Colonic mucosa (tissue), 4 donors: ENCODE measurements around the gene AGBL4. TPM values are rescaled to one million over a fixed set of nuclear protein-coding genes. Genes with fewer than 3 reads are reported as not detected.

ENCODE experiments used
- DNase-seq: peaks from one replicate; pipeline ENCODE4 v3.0.0-alpha.2; 2020
- H3K27ac ChIP-seq: fragments of 200-600 bp; one replicate; pipeline ENCODE4 v1.8.0; 2021
- H3K27me3 ChIP-seq: fragments of 200-600 bp; one replicate; pipeline ENCODE4 v1.8.0; 2021
- H3K36me3 ChIP-seq: fragments of 200-600 bp; one replicate; pipeline ENCODE4 v1.8.0; 2021
- H3K4me1 ChIP-seq: fragments of 200-600 bp; one replicate; pipeline ENCODE4 v1.8.0; 2021; ENCODE audit warnings: mild to moderate bottlenecking
- H3K4me3 ChIP-seq: fragments of 200-600 bp; one replicate; pipeline ENCODE4 v1.8.0; 2021
- H3K9ac ChIP-seq, 2 donors: one replicate each; pipeline ENCODE4 v1.7.0; 2013; ENCODE audit warnings: control low read depth in 2 of 2, low read depth in 2 of 2, low read length in 2 of 2
- H3K9me3 ChIP-seq: fragments of 200-600 bp; one replicate; pipeline ENCODE4 v1.8.0; 2021
- CTCF ChIP-seq: fragments of 200-600 bp; IDR thresholded peaks from one replicate; pipeline ENCODE4 v1.8.0; 2022; ENCODE audit warnings: antibody characterized with exemption, mild to moderate bottlenecking
- intact Hi-C: fragments of 100-400 bp; cut with DNase I; formaldehyde crosslinking; loops from one replicate; pipeline ENCODE4 v1.14.1; 2022
- total RNA-seq, 2 donors: library from RNA; stranded (reverse); fragmentation: NEBNext Ultra II Directional in 1 of 2; extraction: Animal tissue kit (Norgen Biotek cat#: 25700) in 1 of 2; gene quantifications; one replicate each; pipeline ENCODE4 v1.2.1, GENCODE V29; 2021
- donor health status: healthy.
- donor health status: DM: no; HTN: no; CAD: no.
- donor health status: DM: no; HTN: no; CAD: no.

AGBL4 gene
- total RNA-seq, 2 donors from 2014 or later = 0.24 to 0.30 TPM

DNA sequence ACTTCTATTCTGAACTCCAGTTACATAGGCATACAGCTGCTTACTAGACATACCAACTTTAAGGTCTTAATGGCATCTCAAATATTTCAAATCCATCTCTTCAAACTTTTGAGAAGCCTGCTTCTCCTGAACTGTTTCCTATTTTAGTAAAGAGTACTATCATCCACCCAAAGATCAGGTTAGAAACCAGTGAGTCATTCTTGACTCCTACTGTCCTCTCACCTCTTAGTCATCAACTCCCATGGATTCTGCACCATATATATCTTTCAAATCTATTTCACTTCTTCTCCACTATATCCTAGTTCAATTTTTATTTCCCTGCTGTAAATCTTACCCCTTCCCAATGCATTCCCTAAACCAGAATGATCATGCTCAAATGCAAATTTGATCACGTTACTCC is 1228.9 kb downstream of the AGBL4 start:
- Histone ChIP-seq H3K9me3 (no peaks in the 10 kb centered on the region), H3K4me1 (no peaks in the 10 kb centered on the region), H3K9ac (no peak overlapping the region), H3K27me3 (no peaks in the 10 kb centered on the region), H3K4me3 (no peak overlapping the region), H3K36me3 (no peaks in the 10 kb centered on the region), H3K27ac (no peak overlapping the region)
- no peak for TF ChIP-seq CTCF
- DNase-seq = no peak
- intact Hi-C loops = no loop called here

- TF ChIP-seq CTCF = no peak
- Histone ChIP-seq H3K4me3 (no peak overlapping the region), H3K27ac (no peak overlapping the region), H3K36me3 (no peaks in the 10 kb centered on the region), H3K9ac (no peak overlapping the region), H3K27me3 (no peaks in the 10 kb centered on the region), H3K9me3 (no peaks in the 10 kb centered on the region), H3K4me1 (no peaks in the 10 kb centered on the region)
- intact Hi-C loops = no loop called here
- no peak for DNase-seq
Observed at GRCh38 chr1:48793863-48794262, 1229.9 kb downstream of the AGBL4 start.

DNA sequence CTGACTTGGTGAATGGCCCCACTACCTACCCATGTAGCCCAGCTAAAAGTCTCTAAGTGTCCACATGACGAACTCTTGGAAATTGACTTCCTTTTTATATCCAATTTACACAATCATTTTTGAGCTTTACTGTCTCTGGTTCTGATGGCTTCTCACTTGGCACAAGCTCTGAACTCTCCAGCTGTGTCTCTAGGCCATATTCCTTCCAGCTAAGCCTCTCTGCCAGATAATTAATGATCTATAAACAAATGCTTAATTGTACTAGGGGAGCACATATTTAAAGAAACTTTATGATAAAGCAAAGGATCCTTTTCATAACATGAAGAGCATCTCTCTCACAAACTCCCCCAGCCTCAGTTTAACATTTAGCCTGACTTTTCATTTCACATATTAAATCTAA is 1230.8 kb downstream of the AGBL4 start:
- intact Hi-C loops = no loop called here
- Histone ChIP-seq H3K4me1 (no peaks in the 10 kb centered on the region), H3K4me3 (no peak overlapping the region), H3K9ac (no peak overlapping the region), H3K27me3 (no peaks in the 10 kb centered on the region), H3K27ac (no peak overlapping the region), H3K36me3 (no peaks in the 10 kb centered on the region), H3K9me3 (no peaks in the 10 kb centered on the region)
- TF ChIP-seq CTCF = no peak
- DNase-seq = no peak

DNA sequence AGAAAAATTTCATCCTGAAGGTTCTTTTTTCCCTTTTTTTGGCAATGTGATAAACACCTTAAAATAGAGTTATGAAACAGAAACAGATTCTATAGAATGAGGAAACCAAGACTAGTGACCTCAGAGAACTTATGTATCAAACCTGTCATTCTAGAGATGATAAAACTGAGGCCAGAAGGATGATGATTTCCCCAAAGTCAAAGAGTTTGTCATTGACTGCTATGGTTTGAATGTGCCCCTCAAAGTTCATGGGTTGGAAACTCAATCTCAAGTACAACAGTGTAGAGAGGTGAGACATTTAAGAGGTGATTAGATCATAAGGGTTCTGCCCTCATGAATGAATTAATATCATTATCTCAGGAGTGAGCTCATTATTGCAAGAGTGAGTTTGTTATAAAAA is 1233.4 kb downstream of the AGBL4 start:
- Histone ChIP-seq H3K4me1 (no peaks in the 10 kb centered on the region), H3K36me3 (no peaks in the 10 kb centered on the region), H3K9ac (no peak overlapping the region), H3K4me3 (no peak overlapping the region), H3K27ac (no peak overlapping the region), H3K27me3 (no peaks in the 10 kb centered on the region), H3K9me3 (no peaks in the 10 kb centered on the region)
- intact Hi-C loops = no loop called here
- no peak for DNase-seq
- TF ChIP-seq CTCF = no peak

- no peak overlapping the region for H3K4me3 ChIP-seq
- no peaks in the 10 kb centered on the region for H3K9me3 ChIP-seq
- DNase-seq = no peak
- TF ChIP-seq CTCF = no peak
- intact Hi-C loops = no loop called here
- H3K4me1 ChIP-seq = no peaks in the 10 kb centered on the region
- no peak overlapping the region for H3K9ac ChIP-seq
- no peaks in the 10 kb centered on the region for H3K27me3 ChIP-seq
- no peaks in the 10 kb centered on the region for H3K36me3 ChIP-seq
- no peak overlapping the region for H3K27ac ChIP-seq
Observed at GRCh38 chr1:48789903-48790302, 1233.9 kb downstream of the AGBL4 start.

DNA sequence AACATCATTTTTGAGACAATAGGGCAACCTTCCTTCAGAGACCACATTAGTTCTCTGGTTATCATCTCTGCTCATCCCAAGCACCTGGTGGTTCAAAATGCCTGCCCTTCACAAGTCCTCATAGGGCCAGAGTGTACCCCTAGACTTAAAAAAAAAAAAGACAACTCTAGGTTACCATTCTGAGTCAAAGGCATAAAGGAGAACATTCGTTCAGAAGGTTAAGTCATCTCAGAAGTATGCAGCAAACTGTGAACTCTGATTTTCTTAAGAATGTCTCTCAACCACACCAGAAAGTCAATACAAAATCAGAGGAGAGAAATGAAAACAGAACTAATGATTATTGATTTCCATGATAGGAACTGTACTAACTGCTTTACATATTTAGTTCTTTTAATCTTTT is 1237.9 kb downstream of the AGBL4 start:
- Histone ChIP-seq H3K4me1 (no peaks in the 10 kb centered on the region), H3K9ac (no peak overlapping the region), H3K9me3 (no peaks in the 10 kb centered on the region), H3K27me3 (no peaks in the 10 kb centered on the region), H3K36me3 (no peaks in the 10 kb centered on the region), H3K27ac (no peak overlapping the region), H3K4me3 (no peak overlapping the region)
- no peak for DNase-seq
- no peak for TF ChIP-seq CTCF
- intact Hi-C loops = no loop called here
